Brain pericyte (primary cell): ENCODE results near the gene NPEPL1.
"Not testable (repeated sequence)": the region's sequence is repeated elsewhere in the genome, so short reads cannot be mapped to it uniquely, and the experiment has no call there.

ENCODE experiments used
- DNase-seq: peaks from one replicate; pipeline ENCODE4 v3.0.0-alpha.2; 2012; ENCODE audit warnings: low read depth, low spot score

Gene NPEPL1

GRCh38 chr20:58712806-58713731 lies 20.5 kb downstream of the NPEPL1 start:
- no peak for DNase-seq

GRCh38 chr20:58713801-58714339 lies 21.3 kb downstream of the NPEPL1 start:
- no peak for DNase-seq

DNA sequence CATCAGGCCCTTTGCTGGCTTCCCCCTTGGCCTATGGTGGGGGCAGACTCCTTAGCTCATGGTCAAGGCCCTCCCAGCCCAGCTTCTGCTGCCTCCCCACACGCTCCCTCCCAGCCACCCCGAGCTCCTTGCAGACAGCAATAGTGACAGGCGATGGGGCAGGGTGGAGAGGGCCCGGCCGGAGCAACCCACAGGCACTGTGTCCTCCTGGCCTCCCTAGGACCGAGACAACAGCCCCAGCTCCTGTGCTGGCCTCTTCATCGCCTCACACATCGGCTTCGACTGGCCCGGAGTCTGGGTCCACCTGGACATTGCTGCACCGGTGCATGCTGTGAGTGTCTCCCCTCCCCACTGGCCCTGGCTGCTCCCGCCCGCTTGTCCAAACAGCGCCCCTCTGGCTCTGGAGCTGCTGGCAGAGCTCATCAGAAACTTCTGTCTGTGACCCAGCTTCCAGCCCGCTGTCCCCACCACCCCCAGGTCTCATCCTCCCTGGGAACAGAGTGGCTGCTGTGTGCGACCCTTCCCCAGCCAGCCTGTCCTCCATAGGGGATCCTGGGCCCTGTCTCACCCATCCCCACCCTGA lies 21.8 kb downstream of the NPEPL1 start:
- DNase-seq, result no peak

DNA sequence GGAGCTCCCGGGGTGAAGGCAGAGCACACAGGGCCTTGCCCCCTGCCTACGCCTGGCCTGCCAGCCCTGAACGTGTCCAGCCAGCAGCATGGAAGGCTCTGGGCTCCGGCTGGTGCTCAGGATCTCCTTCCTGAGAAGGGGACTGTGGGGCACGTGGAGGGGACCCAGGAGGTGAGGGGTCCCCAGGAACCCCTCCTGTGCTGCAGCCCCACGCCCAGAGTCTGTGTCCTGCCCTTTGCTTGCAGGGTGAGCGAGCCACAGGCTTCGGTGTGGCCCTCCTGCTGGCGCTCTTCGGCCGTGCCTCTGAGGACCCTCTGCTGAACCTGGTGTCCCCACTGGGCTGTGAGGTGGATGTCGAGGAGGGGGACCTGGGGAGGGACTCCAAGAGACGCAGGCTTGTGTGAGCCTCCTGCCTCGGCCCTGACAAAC lies 22.3 kb downstream of the NPEPL1 start:
- DNase-seq, result no peak

GRCh38 chr20:58715391-58715800 lies 22.8 kb downstream of the NPEPL1 start:
- DNase-seq, result no peak

- DNase-seq, result no peak
These were observed 23.3 kb downstream of the NPEPL1 start for GRCh38 chr20:58715801-58716475.

- DNase-seq, result no peak
These were observed 24.1 kb downstream of the NPEPL1 start for GRCh38 chr20:58716476-58717277.

- DNase-seq, result no peak
These were observed 24.9 kb downstream of the NPEPL1 start for GRCh38 chr20:58717278-58718091.

DNA sequence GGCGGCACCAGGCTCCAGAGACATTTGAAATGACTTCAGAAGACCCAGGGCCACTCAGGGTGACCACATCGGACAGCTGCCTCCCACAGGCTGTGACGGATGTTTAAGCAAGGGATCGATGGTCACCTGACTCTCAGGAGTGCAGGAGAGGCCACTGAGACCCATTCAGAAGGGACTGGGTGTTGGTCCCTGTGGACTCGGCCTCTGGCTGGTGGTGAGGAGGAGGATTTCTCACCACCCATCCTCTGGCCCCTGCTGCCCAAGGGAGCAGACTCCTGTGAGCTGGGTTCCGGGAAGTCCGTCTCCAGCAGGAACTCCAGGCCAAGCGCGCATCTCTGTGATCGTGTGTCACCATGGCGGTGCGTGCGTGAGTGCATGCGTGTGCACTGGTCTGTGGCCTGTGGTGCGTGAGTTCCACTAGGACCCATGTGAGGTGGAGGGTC lies 25.5 kb downstream of the NPEPL1 start:
- no peak for DNase-seq

DNA sequence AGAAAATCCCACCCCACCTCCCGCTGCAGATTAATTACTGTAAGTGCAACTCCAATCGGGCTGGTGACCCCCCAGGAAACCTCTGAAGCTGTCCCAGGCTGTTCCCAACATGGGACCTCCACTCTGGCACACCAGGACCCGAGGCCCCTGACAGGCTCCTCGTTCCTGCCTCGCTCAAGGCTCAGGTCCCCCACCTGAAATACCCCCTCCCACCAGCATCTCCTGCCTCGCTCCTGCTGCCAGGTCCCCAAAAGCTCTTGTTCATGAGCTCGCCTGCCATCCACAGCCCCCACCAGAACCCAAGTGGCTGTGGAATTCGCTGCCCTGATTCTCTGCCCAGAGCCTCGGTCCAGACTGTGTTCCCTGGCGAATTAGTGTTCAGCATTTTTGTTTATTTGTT lies 26.1 kb downstream of the NPEPL1 start:
- no peak for DNase-seq

GRCh38 chr20:58719258-58719657 lies 26.7 kb downstream of the NPEPL1 start:
- no peak for DNase-seq

DNA sequence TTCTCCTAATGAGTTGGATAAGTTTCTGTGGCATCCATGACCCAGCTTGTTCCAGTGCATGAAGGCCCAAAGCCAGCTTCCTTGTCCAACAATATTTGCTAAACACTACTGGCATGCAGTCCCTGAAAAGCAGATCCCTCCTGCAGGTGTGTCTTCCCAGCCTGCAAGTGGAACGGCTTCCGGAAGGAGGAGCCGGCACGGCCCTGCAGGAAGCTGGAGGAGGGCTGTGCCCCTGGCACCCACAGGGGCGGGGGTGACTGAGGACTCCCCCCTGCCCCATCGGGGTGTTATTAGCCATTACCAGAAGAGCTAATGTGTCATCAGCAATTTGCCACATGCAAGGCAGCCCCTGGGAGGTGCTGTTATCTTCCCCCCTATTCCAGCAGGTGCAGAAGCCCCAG lies 27.4 kb downstream of the NPEPL1 start:
- no peak for DNase-seq

DNA sequence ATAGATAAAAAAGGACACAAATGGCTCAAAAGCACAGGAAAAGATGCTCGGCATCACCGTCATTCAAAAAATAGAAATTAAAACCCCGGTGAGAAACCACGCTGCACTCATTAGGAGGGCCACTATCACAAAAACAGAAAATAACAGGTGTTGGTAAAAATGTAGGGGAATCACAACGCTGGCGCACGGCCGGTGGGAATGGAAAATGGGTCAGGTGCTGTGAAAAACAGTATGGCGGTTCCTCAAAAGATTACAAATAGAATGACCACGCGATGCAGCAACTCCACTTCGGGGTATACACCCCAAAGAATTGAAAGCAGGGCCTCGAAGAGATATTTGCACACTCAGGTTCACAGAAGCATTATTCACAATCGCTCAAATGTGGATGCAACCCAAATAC lies 28.3 kb downstream of the NPEPL1 start:
- no peak for DNase-seq

GRCh38 chr20:58721951-58722778 lies 29.6 kb downstream of the NPEPL1 start:
- no peak for DNase-seq

DNA sequence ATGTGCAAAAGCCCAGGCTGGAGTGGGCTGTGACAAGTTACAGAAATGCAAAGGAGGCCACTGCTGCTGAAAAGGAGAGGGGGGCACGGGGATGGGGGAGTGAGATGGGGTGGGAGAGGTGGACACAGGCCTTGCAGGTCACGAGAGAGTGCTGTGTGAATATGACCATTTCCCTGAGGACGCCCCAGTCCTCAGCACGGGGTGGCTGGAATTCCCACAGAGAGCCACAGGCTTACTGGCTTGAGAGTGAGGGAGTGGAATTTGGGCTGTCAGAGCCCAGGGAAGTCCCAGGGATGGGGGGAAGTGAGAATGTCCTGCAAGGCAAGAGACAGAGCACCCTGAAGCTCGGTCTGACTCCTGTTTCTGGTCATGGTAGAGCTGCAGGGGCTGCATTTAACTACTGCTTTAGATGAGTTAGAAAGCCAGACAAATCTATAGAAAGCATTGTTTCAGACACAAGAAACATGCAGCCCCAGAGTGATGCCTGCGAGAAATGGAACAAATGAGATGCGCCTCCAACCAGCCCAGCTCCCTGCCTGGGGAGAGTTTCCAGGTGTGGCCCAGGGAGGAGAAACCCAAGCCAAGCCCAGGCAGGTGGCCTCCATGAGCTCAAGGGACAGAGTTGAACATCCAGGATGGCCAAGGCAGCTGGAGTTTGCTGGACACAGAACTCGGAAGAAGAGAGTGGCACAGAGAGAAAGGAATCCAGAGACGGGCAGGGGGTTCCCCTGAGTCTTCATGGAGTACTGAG lies 30.5 kb downstream of the NPEPL1 start:
- no peak for DNase-seq

DNA sequence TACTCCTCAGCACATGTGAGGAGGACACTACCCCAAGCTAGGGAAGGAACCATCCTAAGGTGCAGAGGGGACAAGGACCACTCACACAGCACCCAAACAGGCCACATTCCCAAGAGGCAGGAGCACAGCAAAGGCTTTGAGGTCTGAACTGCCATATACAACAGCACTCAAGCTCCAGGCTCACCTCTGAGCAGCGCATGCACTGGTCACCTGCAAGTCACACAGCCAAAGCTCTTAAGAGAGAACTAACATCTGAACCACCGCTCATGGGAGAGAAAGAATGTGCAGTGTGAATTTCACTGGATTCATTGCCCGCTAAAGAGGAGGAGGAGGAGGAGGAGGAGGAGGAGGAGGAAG lies 31.0 kb downstream of the NPEPL1 start:
- DNase-seq, result no peak

DNA sequence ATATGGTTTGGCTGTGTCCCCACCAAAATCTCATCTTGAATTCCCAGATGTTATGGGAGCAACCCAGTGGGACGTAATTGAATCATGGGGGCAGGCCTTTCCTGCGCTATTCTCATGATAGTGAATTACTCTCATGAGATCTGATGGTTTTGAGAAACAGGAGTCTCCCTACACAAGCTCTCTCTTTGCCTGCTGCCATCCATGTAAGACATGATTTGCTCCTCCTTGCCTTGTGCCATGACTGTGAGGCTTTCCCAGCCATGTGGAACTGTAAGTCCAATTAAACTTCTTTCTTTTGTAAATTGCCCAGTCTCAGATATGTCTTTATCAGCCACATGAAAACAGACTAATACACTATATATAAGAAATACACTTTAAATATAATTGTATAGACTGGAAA lies 33.6 kb downstream of the NPEPL1 start:
- DNase-seq, result not testable (repeated sequence)

GRCh38 chr20:58731192-58731591 lies 38.6 kb downstream of the NPEPL1 start:
- DNase-seq, result no peak

DNA sequence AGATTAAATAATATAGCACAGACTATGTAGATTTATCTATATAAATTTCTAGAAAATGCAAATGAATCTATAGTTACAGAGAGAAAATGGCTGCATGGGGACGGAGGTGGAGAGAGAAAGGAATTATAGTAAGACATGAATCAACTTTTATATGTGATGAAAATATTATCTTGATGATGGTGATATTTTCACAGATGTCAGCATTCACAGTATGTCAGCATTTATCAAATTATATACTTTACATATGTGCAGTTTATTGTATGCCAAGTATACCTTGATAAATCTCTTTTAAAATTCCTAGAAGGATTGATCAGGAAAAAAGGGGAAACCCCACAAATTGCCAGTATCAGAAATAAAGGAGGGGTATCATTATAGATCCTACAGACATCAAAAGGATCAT lies 44.6 kb downstream of the NPEPL1 start:
- no peak for DNase-seq
